Peyer's patch (tissue), 4 donors: ENCODE measurements around the gene ZFP36L2.

Experiments used
- POLR2A ChIP-seq, 2 donors: fragments of 450-650 bp; IDR thresholded peaks; one replicate each; pipeline ENCODE4 v1.5.1; 2017; ENCODE audit warnings: antibody characterized with exemption in 2 of 2, mild to moderate bottlenecking in 2 of 2, moderate library complexity in 2 of 2
- TF ChIP-seq, protein P1 (sequence below), 6 experiments: fragments of 450-650 bp in 4 of 6; fragments of 200-600 bp in 2 of 6; sonication (generic) in 1 of 6; IDR thresholded peaks; one replicate each; pipeline ENCODE4 v1.5.1; 2017 to 2019; ENCODE audit warnings: antibody characterized with exemption in 6 of 6, mild to moderate bottlenecking in 3 of 6, moderate library complexity in 1 of 6

- no peak for TF ChIP-seq POLR2A (IDR thresholded peaks at IDR 0.05)
- TF ChIP-seq, protein P1, sequence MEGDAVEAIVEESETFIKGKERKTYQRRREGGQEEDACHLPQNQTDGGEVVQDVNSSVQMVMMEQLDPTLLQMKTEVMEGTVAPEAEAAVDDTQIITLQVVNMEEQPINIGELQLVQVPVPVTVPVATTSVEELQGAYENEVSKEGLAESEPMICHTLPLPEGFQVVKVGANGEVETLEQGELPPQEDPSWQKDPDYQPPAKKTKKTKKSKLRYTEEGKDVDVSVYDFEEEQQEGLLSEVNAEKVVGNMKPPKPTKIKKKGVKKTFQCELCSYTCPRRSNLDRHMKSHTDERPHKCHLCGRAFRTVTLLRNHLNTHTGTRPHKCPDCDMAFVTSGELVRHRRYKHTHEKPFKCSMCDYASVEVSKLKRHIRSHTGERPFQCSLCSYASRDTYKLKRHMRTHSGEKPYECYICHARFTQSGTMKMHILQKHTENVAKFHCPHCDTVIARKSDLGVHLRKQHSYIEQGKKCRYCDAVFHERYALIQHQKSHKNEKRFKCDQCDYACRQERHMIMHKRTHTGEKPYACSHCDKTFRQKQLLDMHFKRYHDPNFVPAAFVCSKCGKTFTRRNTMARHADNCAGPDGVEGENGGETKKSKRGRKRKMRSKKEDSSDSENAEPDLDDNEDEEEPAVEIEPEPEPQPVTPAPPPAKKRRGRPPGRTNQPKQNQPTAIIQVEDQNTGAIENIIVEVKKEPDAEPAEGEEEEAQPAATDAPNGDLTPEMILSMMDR (IDR thresholded peaks at IDR 0.05), result no peak
Measured at GRCh38 chr2:43202289-43202688, 24.1 kb downstream of the ZFP36L2 start.
